Gastroesophageal sphincter (tissue), 3 donors: ENCODE results near the gene UGT2A2.

Source experiments
- CTCF ChIP-seq, 4 experiments: fragments of 200-600 bp in 2 of 4; fragments of 450-650 bp in 2 of 4; sonication (generic) in 1 of 4; IDR thresholded peaks; one replicate each; pipeline ENCODE4 v1.5.1; 2017 to 2019; ENCODE audit warnings: antibody characterized with exemption in 4 of 4, mild to moderate bottlenecking in 2 of 4, moderate library complexity in 2 of 4
- EP300 ChIP-seq: sonication (generic); formaldehyde crosslinking; IDR thresholded peaks from one replicate; pipeline ENCODE4 v1.6.1; 2017; ENCODE audit warnings: antibody characterized with exemption, mild to moderate bottlenecking
- POLR2A ChIP-seq, 2 donors: fragments of 450-650 bp; IDR thresholded peaks; one replicate each; pipeline ENCODE4 v1.6.1; 2017; ENCODE audit warnings: antibody characterized with exemption in 2 of 2, mild to moderate bottlenecking in 2 of 2, moderate library complexity in 1 of 2
- POLR2AphosphoS5 ChIP-seq: sonication (generic); formaldehyde crosslinking; IDR thresholded peaks from one replicate; pipeline ENCODE4 v1.6.1; 2017; ENCODE audit warnings: antibody characterized with exemption

GRCh38 chr4:69650872-69651271, 11.4 kb upstream of the UGT2A2 start:
- no peak for TF ChIP-seq CTCF (IDR thresholded peaks at IDR 0.05)
- TF ChIP-seq POLR2A (IDR thresholded peaks at IDR 0.05) = no peak
- TF ChIP-seq POLR2AphosphoS5 = no peak
- TF ChIP-seq EP300 = no peak
